GM23248 (cell line): ENCODE results near the gene GHITM. TPM values are rescaled to one million over a fixed set of nuclear protein-coding genes. Genes with fewer than 3 reads are reported as not detected.

Source experiments
- DNase-seq: peaks from one replicate; pipeline ENCODE4 v3.0.0-alpha.2; 2015
- H2AFZ ChIP-seq: fragments of 200-600 bp; sonication (generic); 2 replicates; pipeline ENCODE4 v1.6.1; 2016; ENCODE audit warnings: antibody characterized with exemption
- H3F3A ChIP-seq: fragments of 200-600 bp; sonication (generic); 2 replicates; pipeline ENCODE4 v1.6.1; 2016; ENCODE audit warnings: mild to moderate bottlenecking, antibody characterized with exemption, mixed run types; ENCODE audit not compliant: insufficient read depth
- H3K27ac ChIP-seq: fragments of 200-600 bp; sonication (generic); 2 replicates; pipeline ENCODE4 v1.5.1; 2016; ENCODE audit warnings: mild to moderate bottlenecking
- H3K27me3 ChIP-seq: fragments of 200-600 bp; sonication (generic); replicated peaks from 2 replicates; pipeline ENCODE4 v1.6.1; 2016; ENCODE audit warnings: mild to moderate bottlenecking; ENCODE audit not compliant: insufficient read depth
- H3K36me3 ChIP-seq: fragments of 200-600 bp; sonication (generic); 2 replicates; pipeline ENCODE4 v1.6.1; 2016; ENCODE audit warnings: low read depth, mild to moderate bottlenecking
- H3K4me1 ChIP-seq: fragments of 200-600 bp; sonication (generic); 2 replicates; pipeline ENCODE4 v1.6.1; 2016; ENCODE audit warnings: mild to moderate bottlenecking; ENCODE audit not compliant: insufficient read depth
- H3K4me2 ChIP-seq: fragments of 200-600 bp; sonication (generic); one replicate; pipeline ENCODE4 v1.6.1; 2016; ENCODE audit warnings: mild to moderate bottlenecking; ENCODE audit not compliant: unreplicated experiment
- H3K4me3 ChIP-seq: fragments of 200-600 bp; sonication (generic); 2 replicates; pipeline ENCODE4 v1.5.1; 2016; ENCODE audit warnings: mild to moderate bottlenecking
- H3K79me2 ChIP-seq: fragments of 200-600 bp; sonication (generic); 2 replicates; pipeline ENCODE4 v1.6.1; 2016; ENCODE audit warnings: mild to moderate bottlenecking; ENCODE audit not compliant: insufficient read depth
- H3K9ac ChIP-seq: fragments of 200-600 bp; sonication (generic); 2 replicates; pipeline ENCODE4 v1.6.1; 2016; ENCODE audit warnings: mild to moderate bottlenecking
- H3K9me2 ChIP-seq: fragments of 200-600 bp; sonication (generic); 2 replicates; pipeline ENCODE4 v1.6.1; 2016; ENCODE audit warnings: mixed run types, mild to moderate bottlenecking, moderate library complexity; ENCODE audit not compliant: insufficient read depth
- H3K9me3 ChIP-seq: fragments of 200-600 bp; sonication (generic); one replicate; pipeline ENCODE4 v1.6.1; 2017; ENCODE audit warnings: low read depth
- H4K20me1 ChIP-seq: fragments of 200-600 bp; sonication (generic); 2 replicates; pipeline ENCODE4 v1.6.0; 2016; ENCODE audit not compliant: insufficient read depth
- EZH2 ChIP-seq: fragments of 200-600 bp; sonication (generic); IDR thresholded peaks from 2 replicates; pipeline ENCODE4 v1.6.1; 2018; ENCODE audit warnings: antibody characterized with exemption, mild to moderate bottlenecking; ENCODE audit not compliant: insufficient read depth, poor library complexity, severe bottlenecking
- EZH2phosphoT487 ChIP-seq: fragments of 200-600 bp; sonication (generic); IDR thresholded peaks from 2 replicates; pipeline ENCODE4 v1.6.1; 2018; ENCODE audit warnings: antibody characterized with exemption, moderate library complexity, mild to moderate bottlenecking, low read depth; ENCODE audit not compliant: insufficient read depth
- WGBS, 2 experiments: methylation state at CpG; one replicate each; pipeline ENCODE4 v1.1.6; 2015 to 2017; ENCODE audit warnings: low lambda C conversion rate in 2 of 2, low coverage in 1 of 2; ENCODE audit errors: missing lambda C conversion rate in 2 of 2; 5-methylcytosine and 5-hydroxymethylcytosine counted together
- in situ Hi-C: fragments of 300-500 bp; cut with MboI; formaldehyde crosslinking; loops from 2 replicates; pipeline ENCODE4 v1.15.0; 2020
- polyA plus RNA-seq: library from polyadenylated mRNA; unstranded; fragments of >200 nt; fragmentation: Nextera tagmentation; extraction: Ambion mirVana; gene quantifications from 2 replicates; pipeline ENCODE4 v1.2.1, GENCODE V29; 2016
- total RNA-seq: library from RNA; depleted of rRNA; stranded (reverse); fragments of >200 nt; shearing (Covaris generic); gene quantifications from 2 replicates; pipeline ENCODE4 v1.2.3, GENCODE V29; 2014; rRNA removed

GHITM gene, protein sequence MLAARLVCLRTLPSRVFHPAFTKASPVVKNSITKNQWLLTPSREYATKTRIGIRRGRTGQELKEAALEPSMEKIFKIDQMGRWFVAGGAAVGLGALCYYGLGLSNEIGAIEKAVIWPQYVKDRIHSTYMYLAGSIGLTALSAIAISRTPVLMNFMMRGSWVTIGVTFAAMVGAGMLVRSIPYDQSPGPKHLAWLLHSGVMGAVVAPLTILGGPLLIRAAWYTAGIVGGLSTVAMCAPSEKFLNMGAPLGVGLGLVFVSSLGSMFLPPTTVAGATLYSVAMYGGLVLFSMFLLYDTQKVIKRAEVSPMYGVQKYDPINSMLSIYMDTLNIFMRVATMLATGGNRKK
- 203 and 205 TPM in 2 replicates for total RNA-seq
- 255 and 258 TPM in 2 replicates for polyA plus RNA-seq

DNA sequence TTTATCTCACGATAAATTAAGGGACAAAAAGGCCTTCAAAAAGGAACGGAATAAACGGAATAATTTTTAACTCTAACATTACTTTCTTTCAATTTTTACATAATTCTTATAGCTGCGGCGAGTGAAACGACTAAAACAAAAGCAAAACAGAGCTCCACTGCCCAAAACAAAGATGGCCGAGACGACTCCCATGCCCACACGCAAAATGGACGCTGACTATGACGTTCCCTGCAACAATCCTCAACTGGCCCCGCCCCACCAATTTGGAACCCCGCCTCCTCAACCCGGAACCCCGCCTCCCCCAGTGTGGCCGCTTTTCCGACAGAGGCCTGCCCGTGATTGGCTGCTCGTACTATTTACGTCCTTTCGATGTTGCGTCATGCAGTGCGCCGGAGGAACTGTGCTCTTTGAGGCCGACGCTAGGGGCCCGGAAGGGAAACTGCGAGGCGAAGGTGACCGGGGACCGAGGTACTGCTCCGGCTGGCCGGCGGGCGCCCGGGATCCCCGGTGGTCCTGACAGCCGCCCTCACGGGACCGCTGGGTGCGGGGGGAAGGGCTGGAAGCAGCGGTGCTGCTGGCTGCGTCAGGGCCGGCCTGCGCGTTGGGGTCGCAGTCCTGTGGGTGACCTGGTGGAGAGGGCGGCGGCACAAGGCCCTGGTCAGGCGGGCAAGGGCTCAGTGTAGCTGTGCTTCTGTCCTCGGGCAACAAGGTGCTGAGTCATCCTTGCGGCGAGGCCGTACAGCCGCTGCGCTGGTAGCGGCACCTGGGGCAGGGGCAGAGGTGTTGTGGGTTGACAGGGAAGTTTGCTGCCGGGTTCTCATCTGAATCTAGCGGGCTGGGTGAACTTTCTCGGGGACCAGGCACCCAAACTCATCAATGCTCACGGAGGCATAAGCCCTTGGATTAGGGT is at the start of gene GHITM:
Gene GHITM, plus strand, starts transcription at position 384 of the 910 bp plus-strand sequence. CDS start 1,992 bp downstream, outside the sequence.
- WGBS, 2 experiments, result 0 to 1% methylated on average over 60 to 61 of the region's 61 CpGs
- H3K9ac ChIP-seq, result peak within 1 kb of the TSS; percentile 97
- H2AFZ ChIP-seq, result peak within 1 kb of the TSS; percentile 100
- H3K4me3 ChIP-seq, result peak within 1 kb of the TSS; percentile 94
- H3F3A ChIP-seq, result no peaks in the 10 kb centered on the region
- peak; percentile 100 for DNase-seq
- no peak for TF ChIP-seq EZH2
- no peak for TF ChIP-seq EZH2phosphoT487
- in situ Hi-C loops, result no loop called here
- peak within 1 kb of the TSS; percentile 100 for H3K4me2 ChIP-seq
- peaks cover 45% of the 10 kb centered on the region for H3K79me2 ChIP-seq
- H3K4me1 ChIP-seq, result peaks cover 8% of the 10 kb centered on the region
- peaks cover 30% of the 10 kb centered on the region for H3K36me3 ChIP-seq
- no peaks in the 10 kb centered on the region for H4K20me1 ChIP-seq
- peaks cover 2% of the 10 kb centered on the region; the same call in 1 of the 2 replicates for H3K27me3 ChIP-seq
- no peaks in the 10 kb centered on the region for H3K9me2 ChIP-seq
- H3K27ac ChIP-seq, result peak within 1 kb of the TSS; percentile 93
- H3K9me3 ChIP-seq, result no peaks in the 10 kb centered on the region

DNA sequence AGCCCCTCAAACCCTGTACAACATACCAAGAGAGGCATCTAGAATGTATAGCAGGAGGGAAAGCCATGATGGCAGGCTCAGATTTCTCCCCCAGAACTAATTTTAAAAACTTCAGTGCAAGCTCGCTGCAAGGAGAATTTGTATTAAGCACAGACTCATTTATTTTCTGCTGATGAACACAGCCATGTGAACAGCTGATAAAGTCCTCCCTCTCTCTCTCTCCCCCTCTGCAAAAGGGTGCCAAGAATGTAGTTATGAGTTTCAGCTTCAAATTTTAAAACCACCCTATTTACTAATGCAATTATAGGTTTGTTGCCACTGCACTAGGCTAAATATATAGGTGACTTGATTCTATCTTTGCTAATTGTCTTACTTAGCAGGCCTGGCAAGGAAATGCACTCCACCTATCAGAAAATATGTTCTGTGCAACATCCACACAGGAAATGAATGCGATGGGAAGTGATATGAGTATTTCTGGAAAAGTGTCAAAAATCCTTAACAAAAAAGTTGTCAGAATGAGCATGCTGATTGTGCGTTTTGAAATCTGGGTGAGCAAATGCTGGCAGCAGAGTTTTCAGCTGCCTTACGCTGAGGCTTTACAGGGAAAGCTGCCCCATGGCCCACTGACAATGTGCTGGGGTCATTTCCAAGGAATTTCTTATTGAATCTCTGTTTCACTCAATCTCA is 43.4 kb upstream of the GHITM start:
- H3F3A ChIP-seq, result no peaks in the 10 kb centered on the region
- H3K4me1 ChIP-seq, result peaks cover 4% of the 10 kb centered on the region; the same call in 1 of the 2 replicates
- H3K36me3 ChIP-seq, result no peaks in the 10 kb centered on the region
- H3K9ac ChIP-seq, result no peak overlapping the region
- no peaks in the 10 kb centered on the region for H3K27me3 ChIP-seq
- in situ Hi-C loops, result no loop called here
- H3K9me2 ChIP-seq, result no peaks in the 10 kb centered on the region
- no peak overlapping the region for H3K27ac ChIP-seq
- H3K4me3 ChIP-seq, result no peak overlapping the region
- no peaks in the 10 kb centered on the region for H4K20me1 ChIP-seq
- H3K9me3 ChIP-seq, result no peaks in the 10 kb centered on the region
- H2AFZ ChIP-seq, result no peak overlapping the region
- 11 to 13% methylated on average over 4 of the region's 4 CpGs for WGBS, 2 experiments
- H3K79me2 ChIP-seq, result no peaks in the 10 kb centered on the region
- no peak overlapping the region for H3K4me2 ChIP-seq
- peak; percentile 43 for DNase-seq
- TF ChIP-seq EZH2phosphoT487, result no peak
- TF ChIP-seq EZH2, result no peak

DNA sequence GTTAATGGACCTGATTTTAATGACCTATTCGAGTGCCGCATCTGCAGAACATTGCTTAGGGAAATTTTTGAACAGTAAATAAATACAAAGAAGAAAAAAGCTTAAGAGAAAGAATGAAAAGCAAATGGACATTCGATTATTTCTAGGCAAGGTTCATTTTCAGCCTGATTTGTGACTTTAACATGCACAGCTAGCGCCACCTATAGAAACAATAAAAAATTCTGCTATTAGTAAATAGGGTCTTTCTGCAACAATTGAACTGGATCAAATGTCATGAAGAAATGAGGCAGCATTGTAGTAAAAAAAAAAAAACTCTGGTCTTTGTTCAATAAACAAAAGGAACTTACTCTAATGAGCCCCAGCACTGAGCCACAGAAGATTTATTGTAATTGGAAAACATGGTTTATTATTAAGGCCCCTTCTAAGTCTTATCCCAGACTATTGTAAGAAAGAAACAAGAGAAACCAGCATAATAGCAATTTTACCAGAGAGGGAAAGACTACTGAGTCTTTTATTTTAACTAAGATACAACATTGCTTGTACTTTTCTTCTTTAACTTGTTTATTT is 41.4 kb upstream of the GHITM start:
- peak; percentile 49 for DNase-seq
- H3K4me3 ChIP-seq, result no peak overlapping the region

More for the DNA sequence above, 41.4 kb upstream of the GHITM start:
- Histone ChIP-seq H3K9me2 (no peaks in the 10 kb centered on the region), H3K27ac (no peak overlapping the region), H3K79me2 (no peaks in the 10 kb centered on the region), H3K9me3 (no peaks in the 10 kb centered on the region), H3K27me3 (no peaks in the 10 kb centered on the region), H4K20me1 (no peaks in the 10 kb centered on the region), H3K4me1 (peaks cover 4% of the 10 kb centered on the region; the same call in 1 of the 2 replicates), H3F3A (no peaks in the 10 kb centered on the region), H3K9ac (no peak overlapping the region), H3K4me2 (no peak overlapping the region), H3K36me3 (no peaks in the 10 kb centered on the region), H2AFZ (no peak overlapping the region)
- TF ChIP-seq EZH2, result no peak
- no peak for TF ChIP-seq EZH2phosphoT487
- WGBS, 2 experiments, result 12 to 19% methylated on average over 4 of the region's 4 CpGs
- in situ Hi-C loops, result no loop called here
